GM19099 (cell line): ENCODE results near the gene MAP7D2.

Source experiments
- POLR2A ChIP-seq: IDR thresholded peaks from 3 replicates; pipeline ENCODE4 v1.6.1; 2011; ENCODE audit warnings: low read depth; ENCODE audit not compliant: insufficient read length; ENCODE audit errors: extremely low read depth

The MAP7D2 gene

GRCh38 chrX:20116577-20117240 lies at the start of gene MAP7D2:
Gene MAP7D2, minus strand, starts transcription at chrX:20116907. Its CDS starts 28 bp downstream, at chrX:20116879.
- TF ChIP-seq POLR2A, result no peak

- TF ChIP-seq POLR2A, result no peak
Measured at GRCh38 chrX:20159797-20160385, 43.2 kb upstream of the MAP7D2 start.

GRCh38 chrX:20151689-20152088 lies 35.0 kb upstream of the MAP7D2 start:
- no peak for TF ChIP-seq POLR2A

GRCh38 chrX:20149326-20149725 lies 32.6 kb upstream of the MAP7D2 start:
- TF ChIP-seq POLR2A, result no peak

DNA sequence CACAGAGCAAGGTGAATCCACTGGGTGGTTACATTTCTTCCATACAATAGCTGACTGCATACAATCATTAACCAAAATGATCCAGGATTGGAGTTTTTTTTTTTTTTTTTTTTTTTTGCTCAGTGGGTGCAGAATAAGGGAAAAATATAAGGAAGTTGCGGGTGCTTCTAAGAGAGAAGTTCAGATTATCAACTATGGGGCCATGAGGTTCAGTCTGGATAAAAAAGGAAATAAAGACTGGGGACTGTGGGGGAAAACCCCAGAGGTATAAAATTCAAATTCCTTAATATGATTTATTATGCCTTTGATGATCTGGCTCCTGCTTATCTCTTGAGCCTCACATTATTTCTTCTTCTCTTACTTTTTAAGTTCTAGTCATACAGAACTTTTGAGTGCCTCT lies 30.9 kb upstream of the MAP7D2 start:
- no peak for TF ChIP-seq POLR2A

DNA sequence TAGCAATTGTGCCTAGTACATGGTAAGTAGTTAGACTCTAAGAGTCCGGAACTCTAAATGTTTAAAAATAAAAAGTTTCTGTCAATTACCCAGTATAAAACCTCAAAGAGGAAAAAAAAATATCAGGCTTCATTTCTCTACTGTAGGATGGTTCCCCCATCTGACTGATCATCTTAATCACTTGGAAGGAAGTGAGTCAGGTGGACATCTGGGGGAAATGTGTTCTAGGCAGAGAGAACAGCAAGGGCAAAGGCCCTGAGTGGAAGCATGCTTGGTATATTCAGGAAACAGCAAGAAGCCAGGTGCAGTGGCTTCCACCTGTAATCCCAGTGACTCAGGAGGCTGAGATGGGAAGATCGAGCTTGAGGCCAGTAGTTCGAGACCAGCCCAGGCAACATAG lies 27.8 kb upstream of the MAP7D2 start:
- TF ChIP-seq POLR2A, result no peak

DNA sequence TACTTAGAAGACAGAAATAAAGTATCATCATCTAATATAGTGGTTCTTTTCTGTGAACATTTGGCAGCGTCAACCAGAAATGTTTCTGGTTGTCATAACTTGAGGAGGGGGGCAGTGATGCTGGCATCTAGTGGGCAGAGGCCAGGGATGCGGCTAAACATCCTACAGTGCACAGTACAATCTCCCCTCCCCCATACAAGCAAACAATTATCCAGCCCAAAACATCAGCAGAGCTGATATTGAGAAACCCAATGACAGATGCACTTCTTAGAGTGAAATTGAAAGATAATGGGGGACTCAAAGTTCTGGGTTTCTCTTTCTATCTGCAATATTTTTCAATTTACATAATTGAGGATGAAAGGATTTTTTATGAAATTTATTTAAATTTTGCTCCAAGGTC lies 26.9 kb upstream of the MAP7D2 start:
- no peak for TF ChIP-seq POLR2A

- no peak for TF ChIP-seq POLR2A
Measured at GRCh38 chrX:20143111-20143510, 26.4 kb upstream of the MAP7D2 start.

- TF ChIP-seq POLR2A, result peak; percentile 82
Measured at GRCh38 chrX:20141281-20142220, 24.8 kb upstream of the MAP7D2 start, which contains the start of gene EIF1AX. Gene EIF1AX, minus strand, starts transcription at chrX:20141838. Its CDS starts 198 bp downstream, at chrX:20141640.

DNA sequence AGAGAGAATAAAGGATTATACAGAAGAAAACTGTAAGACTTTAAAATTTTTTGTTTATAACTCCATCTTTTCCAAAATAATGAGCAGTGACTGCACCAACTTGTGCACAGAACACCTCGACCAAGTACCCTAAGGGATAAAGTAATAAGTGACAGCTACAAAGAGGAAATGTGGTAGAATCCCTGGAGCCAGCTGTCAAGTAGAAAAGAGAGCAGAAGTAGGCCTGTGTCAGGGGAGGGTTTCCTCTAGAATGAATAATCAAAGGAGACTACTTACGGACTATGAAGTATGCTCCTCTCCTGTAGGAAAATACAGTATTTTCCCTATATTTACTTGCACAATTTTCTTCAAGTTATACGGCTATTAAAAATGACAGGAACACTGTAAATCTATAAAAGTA lies 23.7 kb upstream of the MAP7D2 start:
- TF ChIP-seq POLR2A, result no peak

DNA sequence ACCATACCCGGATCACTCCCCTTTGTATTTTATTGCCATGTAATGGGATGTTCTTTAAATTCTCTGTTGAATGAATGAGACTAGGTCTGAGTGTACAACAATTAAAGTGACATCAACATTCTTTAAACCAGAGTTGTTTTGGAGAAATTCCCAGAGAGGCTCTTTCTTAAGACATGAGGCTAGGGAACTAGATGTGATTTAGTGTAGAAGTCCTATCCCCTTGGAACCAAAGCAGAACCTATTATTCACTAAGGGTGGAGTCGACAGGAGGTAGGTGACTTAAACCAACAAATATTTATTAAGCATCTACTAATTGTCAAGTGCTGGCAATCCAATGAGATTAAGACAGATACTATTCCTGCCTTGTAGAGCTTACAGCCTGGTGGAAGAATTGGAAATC lies 23.3 kb upstream of the MAP7D2 start:
- TF ChIP-seq POLR2A, result no peak

GRCh38 chrX:20135944-20136343 lies 19.2 kb upstream of the MAP7D2 start:
- TF ChIP-seq POLR2A, result no peak

- no peak for TF ChIP-seq POLR2A
Measured at GRCh38 chrX:20132666-20133065, 16.0 kb upstream of the MAP7D2 start.

DNA sequence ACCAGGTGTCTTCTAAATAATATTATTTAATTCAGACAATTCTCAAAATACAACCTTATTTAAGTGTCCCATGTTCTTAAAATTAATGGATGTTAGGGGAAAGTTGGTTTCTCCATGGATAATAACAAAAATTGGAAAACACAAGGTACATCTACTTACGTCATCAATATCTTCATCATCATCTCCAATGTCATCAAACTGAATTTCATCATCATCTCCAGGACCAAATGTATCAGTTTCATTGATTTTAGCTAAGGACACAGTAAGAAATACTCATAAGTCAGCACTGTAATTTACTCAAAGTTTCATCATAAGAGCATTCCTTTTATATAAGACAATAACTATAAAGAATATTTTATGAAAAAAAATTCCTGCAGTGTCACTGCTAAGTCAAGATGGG lies 13.7 kb upstream of the MAP7D2 start:
- no peak for TF ChIP-seq POLR2A

- no peak for TF ChIP-seq POLR2A
Measured at GRCh38 chrX:20129547-20129946, 12.8 kb upstream of the MAP7D2 start.
